ENCODE measurements around the gene SDK1.
"Not testable (repeated sequence)": the region's sequence is repeated elsewhere in the genome, so short reads cannot be mapped to it uniquely, and the experiment has no call there.

DNA sequence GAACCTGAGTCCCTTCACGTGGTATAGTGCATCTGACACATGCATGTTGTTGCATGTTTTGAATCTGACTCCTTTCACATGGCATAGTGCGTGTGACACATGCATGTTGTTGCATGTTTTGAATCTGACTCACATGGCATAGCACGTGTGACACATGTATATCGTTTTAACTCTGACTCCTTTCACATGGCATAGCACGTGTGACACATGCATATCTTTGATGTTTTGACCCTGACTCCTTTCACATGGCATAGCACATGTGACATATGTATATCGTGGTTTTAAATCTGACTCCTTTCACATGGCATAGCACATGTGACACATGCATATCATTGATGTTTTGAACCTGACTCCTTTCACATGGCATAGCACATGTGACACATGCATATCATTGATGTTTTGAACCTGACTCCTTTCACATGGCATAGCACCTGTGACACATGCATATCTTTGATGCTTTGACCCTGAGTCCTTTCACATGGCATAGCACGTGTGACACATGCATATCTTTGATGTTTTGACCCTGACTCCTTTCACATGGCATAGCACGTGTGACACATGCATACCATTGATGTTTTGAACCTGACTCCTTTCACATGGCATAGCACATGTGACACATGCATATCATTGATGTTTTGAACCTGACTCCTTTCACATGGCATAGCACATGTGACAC is 454.9 kb downstream of the SDK1 start:
- TF ChIP-seq, protein P1, sequence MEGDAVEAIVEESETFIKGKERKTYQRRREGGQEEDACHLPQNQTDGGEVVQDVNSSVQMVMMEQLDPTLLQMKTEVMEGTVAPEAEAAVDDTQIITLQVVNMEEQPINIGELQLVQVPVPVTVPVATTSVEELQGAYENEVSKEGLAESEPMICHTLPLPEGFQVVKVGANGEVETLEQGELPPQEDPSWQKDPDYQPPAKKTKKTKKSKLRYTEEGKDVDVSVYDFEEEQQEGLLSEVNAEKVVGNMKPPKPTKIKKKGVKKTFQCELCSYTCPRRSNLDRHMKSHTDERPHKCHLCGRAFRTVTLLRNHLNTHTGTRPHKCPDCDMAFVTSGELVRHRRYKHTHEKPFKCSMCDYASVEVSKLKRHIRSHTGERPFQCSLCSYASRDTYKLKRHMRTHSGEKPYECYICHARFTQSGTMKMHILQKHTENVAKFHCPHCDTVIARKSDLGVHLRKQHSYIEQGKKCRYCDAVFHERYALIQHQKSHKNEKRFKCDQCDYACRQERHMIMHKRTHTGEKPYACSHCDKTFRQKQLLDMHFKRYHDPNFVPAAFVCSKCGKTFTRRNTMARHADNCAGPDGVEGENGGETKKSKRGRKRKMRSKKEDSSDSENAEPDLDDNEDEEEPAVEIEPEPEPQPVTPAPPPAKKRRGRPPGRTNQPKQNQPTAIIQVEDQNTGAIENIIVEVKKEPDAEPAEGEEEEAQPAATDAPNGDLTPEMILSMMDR (IDR thresholded peaks at IDR 0.05), result not testable (repeated sequence)
- TF ChIP-seq EP300 (IDR thresholded peaks at IDR 0.05), result not testable (repeated sequence)
